Stimulated activated CD8-positive, alpha-beta memory T cell treated with anti-CD3 and anti-CD28 coated beads, Interleukin-7, amount 100 ng/mL, for 24 hours (primary cell): ENCODE data around the gene MAPK8.
"Not testable (repeated sequence)": the region's sequence is repeated elsewhere in the genome, so short reads cannot be mapped to it uniquely, and the experiment has no call there.

Experiments used
- DNase-seq: peaks from one replicate; pipeline ENCODE4 v3.0.0-alpha.2; 2020; ENCODE audit warnings: low read depth

MAPK8 gene

DNA sequence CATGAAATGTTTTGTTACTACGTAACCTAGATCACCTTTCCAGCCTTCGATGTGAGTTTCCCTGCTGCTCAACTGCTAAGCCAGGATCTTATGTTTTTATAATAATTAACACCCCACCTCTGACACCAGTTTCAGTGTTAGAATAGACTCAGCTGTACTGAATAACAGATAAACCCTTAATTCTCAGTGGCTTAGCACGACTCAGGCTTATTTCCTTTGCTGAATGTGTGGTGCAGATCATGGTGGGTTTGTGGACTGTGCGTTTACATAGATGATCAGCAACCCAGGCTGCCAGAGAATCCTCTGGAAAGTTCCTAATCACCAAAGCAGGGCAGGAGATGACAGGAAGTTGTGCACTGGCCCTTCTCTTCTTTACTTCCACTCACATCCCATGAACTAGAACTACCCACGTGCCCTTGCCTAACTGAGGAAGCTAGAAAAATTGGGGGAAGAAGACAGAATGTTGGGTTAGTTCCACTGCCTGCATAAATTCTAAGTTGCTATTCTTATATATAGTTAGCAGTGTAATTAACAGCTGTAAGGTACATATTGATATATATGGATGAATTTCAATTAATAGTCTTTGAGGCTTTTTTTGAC, 111.8 kb downstream of the MAPK8 start:
- DNase-seq, result no peak

DNA sequence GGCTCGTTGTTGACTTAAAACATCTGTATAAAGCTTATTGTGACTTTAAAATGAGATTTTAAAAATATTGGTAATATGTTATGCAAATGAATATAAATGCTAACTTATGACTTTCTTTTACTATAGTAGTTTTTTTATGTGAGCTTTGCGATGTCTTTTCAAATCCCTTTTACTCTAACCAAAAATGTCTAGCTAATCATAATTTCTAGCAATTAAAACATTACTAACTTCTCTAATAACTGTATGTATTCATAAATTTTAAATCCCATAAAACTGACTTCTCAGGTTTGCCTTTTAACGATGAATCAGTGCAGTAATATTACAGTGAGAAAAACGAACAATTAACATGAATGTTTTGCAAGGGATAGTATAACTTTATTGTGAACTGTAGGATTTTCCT, 113.2 kb downstream of the MAPK8 start:
- no peak for DNase-seq

DNA sequence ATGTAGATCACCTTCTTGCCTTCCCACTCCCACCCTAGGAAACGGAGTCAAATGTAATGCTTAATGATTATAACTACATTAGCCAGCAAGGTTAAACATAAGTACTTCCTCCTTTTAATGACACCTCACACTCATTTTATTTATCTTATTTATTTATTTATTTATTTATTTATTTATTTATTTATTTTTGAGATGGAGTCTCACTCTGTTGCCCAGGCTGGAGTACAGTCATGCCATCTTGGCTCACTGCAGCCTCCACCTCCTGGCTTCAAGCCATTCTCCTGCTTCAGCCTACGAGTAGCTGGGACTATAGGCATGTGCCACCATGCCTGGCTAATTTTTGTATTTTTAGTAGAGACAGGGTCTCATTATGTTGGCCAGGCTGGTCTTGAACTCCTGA, 115.4 kb downstream of the MAPK8 start:
- DNase-seq, result not testable (repeated sequence)

DNA sequence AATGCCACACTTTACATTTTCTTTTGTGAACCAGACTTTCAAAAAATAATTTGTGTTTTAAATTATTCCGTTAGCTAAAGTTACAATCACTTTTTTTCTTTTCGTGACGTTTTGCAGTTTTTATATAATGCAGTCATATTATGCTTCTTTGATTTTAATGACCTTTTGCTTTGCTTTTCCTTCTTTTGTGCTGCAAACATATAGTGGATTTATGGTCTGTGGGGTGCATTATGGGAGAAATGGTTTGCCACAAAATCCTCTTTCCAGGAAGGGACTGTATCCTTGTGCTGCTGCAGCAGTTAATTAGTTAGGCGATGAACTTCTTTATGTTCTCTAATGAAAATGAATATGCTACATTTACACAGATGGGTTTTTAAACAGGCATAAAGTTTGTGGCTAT, 117.4 kb downstream of the MAPK8 start:
- no peak for DNase-seq

DNA sequence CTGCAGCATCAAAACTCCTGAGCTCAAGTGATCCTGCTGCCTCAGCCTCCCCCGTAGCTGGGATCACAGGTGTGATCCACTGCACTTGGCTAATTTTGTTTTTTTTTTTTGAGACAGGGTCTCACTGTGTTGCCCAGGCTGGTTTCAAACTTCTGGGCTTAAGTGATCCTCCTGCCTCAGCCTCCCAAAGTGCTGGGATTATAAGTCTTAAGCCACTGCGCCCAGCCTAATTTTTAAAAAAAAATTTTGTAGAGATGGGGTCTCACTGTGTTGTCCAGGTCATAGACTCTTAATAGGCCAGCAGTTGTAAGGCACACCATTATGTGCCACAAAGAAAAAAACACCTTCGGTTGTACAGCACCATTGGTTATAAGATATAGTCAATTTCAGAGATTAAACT, 122.4 kb downstream of the MAPK8 start:
- DNase-seq, result no peak

DNA sequence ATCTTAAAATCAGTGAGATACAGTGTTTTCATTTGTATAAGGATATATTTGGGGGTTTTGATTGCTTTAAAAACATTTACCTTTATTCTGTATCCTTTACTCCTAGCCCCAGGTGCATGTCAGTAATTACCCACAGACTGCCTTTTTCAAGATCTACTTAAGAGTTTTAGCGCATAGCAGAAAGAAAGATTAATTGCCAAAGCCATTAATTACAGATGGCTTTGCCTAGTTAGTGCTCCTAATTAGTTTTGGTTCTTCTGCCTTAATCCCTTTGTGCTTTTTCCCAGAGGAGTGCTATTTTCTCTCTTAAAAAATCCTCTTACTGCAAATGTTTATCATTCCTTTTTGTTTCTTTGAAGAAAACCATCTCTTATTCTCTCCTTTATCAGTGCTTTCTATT, 122.8 kb downstream of the MAPK8 start:
- no peak for DNase-seq

DNA sequence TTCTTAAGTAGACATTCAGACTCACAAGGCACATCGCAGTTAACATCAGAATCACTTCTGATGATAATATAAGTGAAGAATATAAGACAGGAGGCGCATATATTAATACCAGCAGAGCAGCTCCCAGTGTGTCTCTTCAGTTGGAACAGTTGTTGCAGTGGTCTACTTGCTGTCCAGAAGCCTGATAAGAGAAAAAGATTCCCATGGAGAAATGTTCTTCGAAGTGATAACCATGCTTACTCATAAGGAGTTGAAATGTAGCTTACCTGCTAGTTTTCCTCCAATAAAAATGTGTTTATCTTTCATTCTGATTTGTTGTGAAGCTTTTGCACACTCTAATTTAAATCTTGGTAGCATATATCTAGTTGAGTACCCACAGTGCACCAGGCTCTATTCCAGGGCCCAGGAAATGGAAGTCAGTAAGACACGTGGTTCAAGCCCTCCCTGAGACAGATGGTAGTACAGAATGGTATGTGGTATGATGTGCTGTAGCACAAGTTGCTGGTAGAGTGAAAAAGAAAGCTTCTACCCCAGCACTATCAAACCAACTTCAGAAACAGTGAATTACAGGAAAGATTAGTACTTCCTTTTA, 124.0 kb downstream of the MAPK8 start:
- DNase-seq, result no peak

GRCh38 chr10:48431871-48432270, 125.4 kb downstream of the MAPK8 start:
- no peak for DNase-seq

- no peak for DNase-seq
Observed at GRCh38 chr10:48437546-48437945, 131.1 kb downstream of the MAPK8 start.

- DNase-seq, result no peak
Observed at GRCh38 chr10:48439031-48439430, 132.6 kb downstream of the MAPK8 start.

- DNase-seq, result no peak
Observed at GRCh38 chr10:48439581-48440041, 133.1 kb downstream of the MAPK8 start.

GRCh38 chr10:48440771-48441170, 134.3 kb downstream of the MAPK8 start:
- DNase-seq, result no peak

DNA sequence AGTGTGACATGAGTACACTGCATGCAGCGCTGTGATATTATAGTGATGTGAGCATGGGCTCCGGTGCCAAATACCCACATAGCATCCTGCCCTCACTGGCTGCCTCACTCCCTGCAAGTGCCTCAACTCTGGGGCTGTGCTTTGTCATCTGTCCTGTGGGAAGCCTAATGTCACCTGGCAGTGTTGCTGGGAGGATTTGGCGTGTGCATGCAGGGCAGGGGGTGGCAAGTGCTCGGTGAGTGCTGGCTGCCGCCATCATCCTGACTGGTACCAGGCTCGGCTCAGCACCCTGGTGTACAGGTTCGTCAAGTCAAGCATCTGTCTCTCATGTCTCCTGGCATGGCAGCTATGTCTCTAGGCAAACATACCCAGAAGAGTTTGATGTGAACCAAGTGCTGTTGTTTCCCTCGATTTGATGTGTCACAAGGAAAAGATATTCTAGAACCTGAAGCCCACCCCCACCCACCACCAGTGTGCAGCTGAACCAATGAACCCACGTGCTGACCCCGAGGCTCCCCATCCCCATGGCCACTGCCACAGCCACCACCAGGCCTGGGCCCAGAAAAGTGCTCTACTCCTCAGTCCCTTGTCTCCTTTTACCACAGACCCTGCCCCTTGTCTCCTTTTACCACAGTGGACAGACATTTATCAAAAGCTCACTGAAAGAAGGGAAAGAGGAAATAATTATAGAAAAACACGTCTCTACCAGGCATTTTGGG, 135.8 kb downstream of the MAPK8 start:
- DNase-seq, result no peak

DNA sequence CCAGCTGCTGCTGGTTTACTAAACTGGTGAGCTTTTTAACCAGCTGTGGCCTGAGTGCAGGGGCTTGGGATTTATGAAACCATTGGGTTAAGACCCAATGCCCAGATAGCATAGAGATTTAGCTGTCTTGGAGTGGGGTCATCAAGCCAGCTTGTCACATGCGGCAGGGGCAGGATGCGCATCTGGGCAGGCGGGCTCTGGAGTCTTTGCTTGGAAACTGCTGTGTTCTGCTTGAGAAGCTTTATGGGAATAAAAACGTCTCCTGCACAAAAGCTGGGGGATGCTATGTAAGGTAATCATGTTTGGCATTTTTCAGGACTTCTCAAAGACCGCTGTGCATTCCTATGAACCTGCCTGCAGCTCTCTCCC, 136.3 kb downstream of the MAPK8 start:
- no peak for DNase-seq

- no peak for DNase-seq
Observed at GRCh38 chr10:48444266-48444665, 137.8 kb downstream of the MAPK8 start.

DNA sequence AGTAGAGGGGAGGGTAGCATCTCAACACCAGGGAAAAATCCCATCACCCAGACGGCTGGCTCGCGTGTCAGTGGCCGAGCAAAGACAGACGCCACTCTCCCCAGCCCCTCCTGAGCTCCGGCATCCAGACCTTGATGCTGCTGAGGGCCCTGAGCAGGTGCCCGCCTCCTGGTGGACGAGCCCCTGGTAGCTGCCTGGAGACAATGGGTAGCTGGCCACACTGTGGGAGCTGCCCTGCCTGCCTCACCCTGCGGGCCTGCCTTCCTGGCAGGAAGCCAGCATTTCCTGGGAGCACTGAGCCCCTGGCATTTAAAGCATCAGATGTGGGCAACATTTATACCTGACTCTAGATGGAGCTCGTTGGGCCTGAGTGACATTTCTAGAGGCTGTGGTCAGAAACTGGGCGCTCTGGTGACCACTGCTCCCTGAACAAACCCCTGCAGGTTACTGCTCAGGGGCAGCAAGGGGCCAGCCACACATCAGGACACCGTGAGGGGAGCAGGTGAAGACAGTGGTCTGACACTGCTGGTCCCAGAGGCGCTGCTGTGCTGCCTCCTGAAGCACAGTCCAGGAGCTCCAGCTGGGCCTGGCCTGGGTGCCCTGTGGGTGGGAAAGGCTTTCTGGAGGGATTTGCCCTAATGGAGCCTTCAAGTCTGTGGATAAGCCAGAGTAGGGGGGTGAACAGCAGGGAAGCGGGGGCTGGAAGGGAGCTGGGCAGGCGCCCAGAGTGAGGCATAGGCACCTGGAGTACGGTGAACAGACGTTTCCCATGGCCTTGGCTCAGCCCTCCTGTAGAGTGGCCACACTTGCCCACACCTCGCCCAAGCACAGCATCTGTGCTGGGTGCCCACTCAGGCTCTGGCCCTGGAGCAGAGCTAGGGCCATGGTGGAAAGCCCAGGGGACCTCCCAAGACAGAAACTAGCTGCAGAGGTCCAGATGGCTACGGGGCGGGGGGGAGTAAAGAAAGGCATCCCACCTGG, 138.7 kb downstream of the MAPK8 start:
- DNase-seq, result no peak

DNA sequence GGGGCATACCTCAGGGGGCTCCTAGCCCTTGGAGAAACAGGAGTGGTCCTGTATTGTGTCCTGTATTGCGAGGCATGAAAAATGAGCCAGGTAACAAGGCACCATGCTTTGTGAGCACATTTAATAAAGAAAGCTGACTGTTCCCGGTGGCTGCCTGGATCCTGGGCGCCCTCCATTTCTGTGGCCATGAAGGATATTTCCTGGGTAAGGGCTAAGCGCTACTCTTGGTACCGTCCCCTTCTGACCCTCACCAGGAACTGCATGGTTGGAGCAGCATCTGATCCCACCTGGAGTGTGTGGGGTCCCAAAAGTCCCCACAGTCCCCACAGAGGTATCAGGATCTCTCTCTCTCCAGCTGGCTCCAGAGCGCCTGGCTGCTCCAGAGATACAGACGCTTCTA, 139.5 kb downstream of the MAPK8 start:
- no peak for DNase-seq

GRCh38 chr10:48446785-48447184, 140.3 kb downstream of the MAPK8 start:
- no peak for DNase-seq

- DNase-seq, result no peak
Observed at GRCh38 chr10:48447356-48448215, 141.1 kb downstream of the MAPK8 start.

GRCh38 chr10:48448796-48449195, 142.3 kb downstream of the MAPK8 start:
- no peak for DNase-seq

DNA sequence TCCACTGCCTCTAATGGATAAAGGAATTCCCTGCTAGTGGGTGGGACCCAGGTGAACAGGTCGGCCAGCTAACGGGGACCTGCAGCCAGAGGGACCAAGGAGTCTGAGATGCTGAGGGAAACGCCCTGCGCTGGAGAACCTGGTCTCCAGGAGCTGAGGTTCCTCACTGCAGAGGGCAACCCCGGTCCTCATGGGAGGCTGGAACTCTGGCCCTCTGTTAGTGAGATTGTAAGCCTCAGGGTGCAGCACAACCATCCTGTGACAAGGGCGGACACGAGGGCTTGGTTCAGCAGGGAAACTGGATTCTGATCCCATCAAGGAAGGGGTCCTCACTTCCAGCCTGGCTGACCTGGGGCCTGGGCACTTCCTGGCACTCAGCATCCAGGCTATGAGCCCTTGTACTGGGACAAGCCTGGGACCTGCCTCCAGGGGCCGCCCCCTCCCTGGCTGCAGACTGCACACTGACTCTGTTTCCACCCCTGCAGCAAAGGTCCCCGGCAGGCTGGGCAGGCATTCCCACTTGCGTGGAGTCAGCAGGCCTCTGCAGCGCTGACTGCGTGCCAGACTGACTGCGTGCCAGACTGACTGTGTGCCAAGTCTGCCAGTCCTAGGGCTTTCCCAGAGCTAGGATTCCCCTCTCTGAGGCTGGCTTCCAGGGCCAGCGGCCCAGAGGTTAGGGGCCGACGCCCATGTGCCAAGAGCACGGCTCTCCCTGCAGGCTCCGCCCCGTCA, 143.2 kb downstream of the MAPK8 start:
- DNase-seq, result no peak
